ENCODE measurements around the gene RAPGEF1.

DNA sequence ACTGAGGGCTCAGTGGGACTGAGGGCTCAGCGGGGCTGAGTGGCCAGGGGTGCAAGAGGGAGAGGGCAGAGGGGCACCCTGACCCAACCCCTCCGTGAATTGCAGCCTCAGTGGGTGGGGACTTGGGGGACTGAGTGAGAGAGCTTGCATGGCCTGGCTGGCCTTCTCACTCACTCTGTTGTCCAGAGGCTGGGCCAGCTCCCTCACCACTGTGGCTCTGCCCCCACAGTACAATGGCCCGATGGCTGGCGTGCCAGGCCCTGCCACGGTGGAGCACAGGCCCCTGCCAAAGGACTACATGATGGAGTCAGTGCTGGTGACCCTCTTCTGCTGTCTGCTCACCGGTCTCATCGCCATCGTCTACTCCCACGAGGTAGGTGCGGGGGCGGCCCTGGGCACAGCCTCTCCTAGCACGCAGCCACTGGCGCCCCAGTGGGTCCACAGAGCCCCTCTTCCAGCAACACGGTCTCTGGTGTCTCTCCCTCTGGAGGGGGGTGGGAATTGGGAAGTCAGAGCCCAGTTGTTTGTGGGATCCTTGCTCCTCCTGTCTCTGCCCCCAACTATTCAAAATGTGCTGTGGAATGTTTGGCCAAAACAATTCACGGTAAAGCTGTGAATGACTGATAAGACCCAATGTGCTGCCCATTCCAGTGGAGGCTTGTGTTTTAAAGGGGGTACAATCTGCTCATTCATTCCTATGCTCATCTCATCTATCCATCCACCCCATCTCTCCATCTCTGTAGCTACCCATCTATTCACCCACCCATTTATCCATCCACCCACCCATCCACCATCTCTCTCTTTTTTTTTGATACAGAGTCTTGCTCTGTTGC lies 183.8 kb downstream of the RAPGEF1 start:
- TF ChIP-seq, protein P1, sequence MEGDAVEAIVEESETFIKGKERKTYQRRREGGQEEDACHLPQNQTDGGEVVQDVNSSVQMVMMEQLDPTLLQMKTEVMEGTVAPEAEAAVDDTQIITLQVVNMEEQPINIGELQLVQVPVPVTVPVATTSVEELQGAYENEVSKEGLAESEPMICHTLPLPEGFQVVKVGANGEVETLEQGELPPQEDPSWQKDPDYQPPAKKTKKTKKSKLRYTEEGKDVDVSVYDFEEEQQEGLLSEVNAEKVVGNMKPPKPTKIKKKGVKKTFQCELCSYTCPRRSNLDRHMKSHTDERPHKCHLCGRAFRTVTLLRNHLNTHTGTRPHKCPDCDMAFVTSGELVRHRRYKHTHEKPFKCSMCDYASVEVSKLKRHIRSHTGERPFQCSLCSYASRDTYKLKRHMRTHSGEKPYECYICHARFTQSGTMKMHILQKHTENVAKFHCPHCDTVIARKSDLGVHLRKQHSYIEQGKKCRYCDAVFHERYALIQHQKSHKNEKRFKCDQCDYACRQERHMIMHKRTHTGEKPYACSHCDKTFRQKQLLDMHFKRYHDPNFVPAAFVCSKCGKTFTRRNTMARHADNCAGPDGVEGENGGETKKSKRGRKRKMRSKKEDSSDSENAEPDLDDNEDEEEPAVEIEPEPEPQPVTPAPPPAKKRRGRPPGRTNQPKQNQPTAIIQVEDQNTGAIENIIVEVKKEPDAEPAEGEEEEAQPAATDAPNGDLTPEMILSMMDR (IDR thresholded peaks at IDR 0.05) = no peak
- TF ChIP-seq POLR2A (IDR thresholded peaks at IDR 0.05; ENCODE audit: low read length) (no peak), HOXA7 (CRISPR knock-in tag; IDR thresholded peaks at IDR 0.05) (no peak), RAD21 (conservative IDR thresholded peaks at IDR 0.05 in 1 of 2, IDR thresholded peaks at IDR 0.05 in 1 of 2) (no peak), ESRRA (IDR thresholded peaks at IDR 0.05; ENCODE audit: borderline replicate concordance, low read length) (no peak)
